C4-2B (cell line): ENCODE results near the gene ANKRD6.

Experiments used
- H3K27ac ChIP-seq: fragments of 450-650 bp; 2 replicates; pipeline ENCODE4 v1.5.1; 2017
- ZFX ChIP-seq: fragments of 450-650 bp; IDR thresholded peaks from 2 replicates; pipeline ENCODE4 v1.6.1; 2017
- TF ChIP-seq, protein P1 (sequence below): fragments of 450-650 bp; conservative IDR thresholded peaks from 2 replicates; pipeline ENCODE4 v1.5.1; 2017; ENCODE audit warnings: mild to moderate bottlenecking

ANKRD6 gene

DNA sequence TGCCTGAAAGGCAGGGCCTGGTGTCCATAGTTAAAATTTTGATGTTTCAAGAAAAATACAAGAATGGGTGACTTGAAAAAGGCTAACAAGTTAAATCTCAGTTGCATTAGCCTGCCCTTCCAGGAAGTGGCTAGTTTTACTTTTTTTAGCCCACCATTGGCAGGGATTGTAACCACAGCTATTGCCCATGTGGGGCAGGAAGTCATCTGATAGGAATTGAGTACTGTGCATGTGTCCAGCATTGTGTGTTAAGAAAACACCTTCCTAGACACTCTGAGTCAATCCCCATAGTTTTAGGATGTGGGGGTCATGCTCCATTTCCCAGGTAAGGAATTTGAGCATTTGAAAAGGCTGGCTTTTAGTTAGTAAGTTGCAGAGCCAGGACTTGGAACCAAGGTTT is 178.7 kb downstream of the ANKRD6 start:
- no peak for TF ChIP-seq ZFX
- TF ChIP-seq, protein P1, sequence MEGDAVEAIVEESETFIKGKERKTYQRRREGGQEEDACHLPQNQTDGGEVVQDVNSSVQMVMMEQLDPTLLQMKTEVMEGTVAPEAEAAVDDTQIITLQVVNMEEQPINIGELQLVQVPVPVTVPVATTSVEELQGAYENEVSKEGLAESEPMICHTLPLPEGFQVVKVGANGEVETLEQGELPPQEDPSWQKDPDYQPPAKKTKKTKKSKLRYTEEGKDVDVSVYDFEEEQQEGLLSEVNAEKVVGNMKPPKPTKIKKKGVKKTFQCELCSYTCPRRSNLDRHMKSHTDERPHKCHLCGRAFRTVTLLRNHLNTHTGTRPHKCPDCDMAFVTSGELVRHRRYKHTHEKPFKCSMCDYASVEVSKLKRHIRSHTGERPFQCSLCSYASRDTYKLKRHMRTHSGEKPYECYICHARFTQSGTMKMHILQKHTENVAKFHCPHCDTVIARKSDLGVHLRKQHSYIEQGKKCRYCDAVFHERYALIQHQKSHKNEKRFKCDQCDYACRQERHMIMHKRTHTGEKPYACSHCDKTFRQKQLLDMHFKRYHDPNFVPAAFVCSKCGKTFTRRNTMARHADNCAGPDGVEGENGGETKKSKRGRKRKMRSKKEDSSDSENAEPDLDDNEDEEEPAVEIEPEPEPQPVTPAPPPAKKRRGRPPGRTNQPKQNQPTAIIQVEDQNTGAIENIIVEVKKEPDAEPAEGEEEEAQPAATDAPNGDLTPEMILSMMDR = no peak
- H3K27ac ChIP-seq = no peak overlapping the region

DNA sequence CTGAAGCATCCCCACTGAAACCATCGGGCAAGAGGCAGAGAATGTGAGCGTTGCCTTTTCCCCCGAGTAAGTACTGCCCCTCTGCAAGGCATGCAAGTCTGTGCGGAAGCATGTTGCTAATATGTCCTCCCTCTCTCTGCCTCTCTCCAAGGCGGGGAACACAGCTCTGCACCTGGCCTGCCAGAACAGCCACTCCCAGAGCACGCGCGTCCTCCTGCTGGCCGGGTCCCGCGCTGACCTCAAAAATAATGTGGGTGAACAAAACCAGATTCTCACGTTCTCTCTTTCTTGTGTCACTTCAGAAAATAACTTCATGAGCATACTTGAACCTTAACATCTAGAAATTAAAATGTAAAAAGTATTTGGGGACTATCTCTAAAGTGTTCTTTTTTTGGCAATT is 179.2 kb downstream of the ANKRD6 start:
- TF ChIP-seq, protein P1 = no peak
- TF ChIP-seq ZFX = no peak

DNA sequence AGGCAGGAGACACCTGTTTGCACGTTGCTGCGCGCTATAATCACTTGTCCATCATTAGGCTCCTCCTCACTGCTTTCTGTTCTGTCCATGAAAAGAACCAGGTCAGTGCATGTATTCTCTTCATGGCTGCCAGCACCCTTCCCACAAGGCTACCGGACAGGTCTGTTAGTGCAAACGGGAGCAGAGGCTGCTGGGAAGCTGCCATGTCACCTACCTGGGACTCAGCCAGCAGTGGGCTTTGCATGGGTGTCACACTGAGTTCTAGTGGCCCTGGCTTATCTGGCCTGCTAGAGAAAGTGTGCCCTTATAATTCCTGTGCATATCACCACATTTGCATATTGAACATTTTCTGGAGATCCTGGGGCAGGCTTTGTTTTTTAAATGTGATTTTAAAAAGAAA is 180.8 kb downstream of the ANKRD6 start:
- H3K27ac ChIP-seq = no peak overlapping the region
- TF ChIP-seq, protein P1 = no peak
- no peak for TF ChIP-seq ZFX

More for the DNA sequence above, 179.2 kb downstream of the ANKRD6 start:
- H3K27ac ChIP-seq = no peak overlapping the region

DNA sequence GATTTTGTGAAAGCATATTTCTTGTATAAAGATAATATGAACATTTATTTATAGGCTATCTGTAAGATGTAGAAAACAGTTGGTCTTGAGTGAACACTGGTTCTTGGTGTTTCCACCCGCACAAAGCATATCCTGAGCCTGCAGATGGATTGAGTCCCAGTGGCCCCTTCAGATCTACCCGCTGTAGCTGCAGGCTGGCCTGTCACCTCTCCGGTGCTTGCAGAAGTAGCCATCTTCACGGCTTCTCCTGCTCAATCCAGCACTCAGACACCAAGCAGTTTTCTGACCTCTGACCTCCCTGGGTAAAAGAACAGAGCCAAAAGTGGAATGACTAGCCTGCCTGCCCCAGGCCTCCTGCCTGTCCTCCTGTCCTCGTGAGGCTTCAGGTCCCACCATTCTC is 182.9 kb downstream of the ANKRD6 start:
- TF ChIP-seq, protein P1 = no peak
- TF ChIP-seq ZFX = no peak
- no peak overlapping the region for H3K27ac ChIP-seq

DNA sequence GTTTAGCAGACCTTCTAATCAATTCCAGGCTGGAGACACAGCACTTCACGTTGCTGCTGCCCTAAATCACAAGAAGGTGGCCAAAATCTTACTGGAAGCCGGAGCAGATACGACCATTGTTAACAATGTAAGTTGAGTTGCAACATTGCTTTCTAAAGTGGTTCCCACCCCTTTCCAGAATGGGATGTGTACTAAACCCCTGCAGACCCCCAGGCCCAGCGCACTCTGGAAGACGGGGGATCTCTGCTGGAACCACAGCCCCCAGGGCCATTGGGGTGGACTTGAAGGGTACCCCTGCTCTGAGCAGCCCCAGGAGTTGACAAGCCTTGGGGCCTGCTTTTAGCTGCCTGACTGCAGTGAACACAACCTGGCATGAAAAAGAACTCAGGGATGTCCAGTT is 183.6 kb downstream of the ANKRD6 start:
- TF ChIP-seq ZFX = no peak
- TF ChIP-seq, protein P1 = no peak
- no peak overlapping the region for H3K27ac ChIP-seq

DNA sequence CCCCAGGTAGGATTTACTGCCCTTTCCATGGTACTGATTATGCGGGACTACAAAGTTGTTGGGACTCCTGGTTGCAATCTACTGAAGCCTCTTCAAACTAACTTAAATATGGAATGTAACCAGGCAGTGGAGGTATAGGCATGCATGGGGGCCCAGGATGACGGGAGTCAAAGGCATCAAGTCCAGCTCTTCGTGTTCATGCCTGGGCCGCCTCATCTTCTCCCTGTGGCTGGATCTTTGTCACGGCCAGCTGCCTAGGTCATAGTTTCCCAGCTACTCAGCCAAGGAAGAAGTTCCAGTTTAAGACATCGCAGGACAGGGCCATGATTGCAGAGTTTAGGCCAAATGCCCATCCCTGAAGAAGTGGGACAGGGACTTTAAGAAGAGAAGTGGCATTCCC is 185.1 kb downstream of the ANKRD6 start:
- no peak for TF ChIP-seq ZFX
- TF ChIP-seq, protein P1 = no peak
- no peak overlapping the region for H3K27ac ChIP-seq

DNA sequence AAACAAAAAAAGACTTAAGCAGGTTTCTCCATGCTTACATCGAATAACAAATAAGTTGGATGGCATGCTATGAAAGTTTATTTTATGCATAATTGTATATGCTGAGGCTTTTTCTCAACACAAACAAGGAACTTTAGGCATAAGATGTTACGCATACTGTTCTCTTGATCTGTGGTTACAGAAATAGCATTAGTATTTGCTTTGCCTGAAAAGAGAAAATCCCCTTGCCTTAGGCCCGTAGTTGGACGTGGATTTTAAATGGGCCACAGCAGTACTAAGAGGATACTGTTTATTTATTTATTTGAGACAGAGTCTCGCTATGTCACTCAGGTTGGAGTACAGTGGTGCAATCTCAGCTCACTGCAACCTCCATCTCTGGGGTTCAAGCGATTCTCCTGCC is 186.6 kb downstream of the ANKRD6 start:
- TF ChIP-seq ZFX = no peak
- TF ChIP-seq, protein P1 = no peak
- no peak overlapping the region for H3K27ac ChIP-seq
